ENCODE measurements around the gene ZNF454.

Gene ZNF454

DNA sequence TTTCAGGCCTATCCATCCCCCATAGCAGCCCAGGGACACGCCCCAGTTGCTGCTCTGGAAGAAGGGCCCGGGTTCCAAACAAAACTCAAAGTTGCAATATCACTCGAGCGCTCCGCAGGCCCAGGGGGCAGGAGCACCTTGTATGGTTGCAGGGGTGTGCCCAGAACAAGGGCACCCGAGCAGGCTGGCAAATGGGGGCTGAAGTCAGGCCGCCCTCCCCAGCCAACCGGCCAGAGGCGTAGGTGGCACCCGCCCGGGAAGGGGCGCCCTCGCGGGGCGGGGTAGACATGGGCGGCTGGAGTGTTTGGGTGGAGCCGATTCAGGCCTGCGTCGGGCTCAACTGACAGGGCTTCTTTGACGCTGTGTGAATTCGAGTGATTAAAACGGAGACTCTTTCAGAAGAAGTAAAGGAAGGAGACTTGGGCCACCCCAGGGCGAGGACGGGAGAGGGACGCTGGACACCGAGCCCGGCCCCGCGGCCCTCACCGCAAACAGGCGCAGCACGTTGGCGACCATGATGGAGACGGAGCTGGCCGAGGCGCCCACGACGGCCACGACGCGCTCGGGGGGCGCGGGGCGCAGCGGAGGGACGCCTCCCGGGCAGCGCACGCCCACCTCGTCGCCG, 53.1 kb downstream of the ZNF454 start:
- no peak for DNase-seq

DNA sequence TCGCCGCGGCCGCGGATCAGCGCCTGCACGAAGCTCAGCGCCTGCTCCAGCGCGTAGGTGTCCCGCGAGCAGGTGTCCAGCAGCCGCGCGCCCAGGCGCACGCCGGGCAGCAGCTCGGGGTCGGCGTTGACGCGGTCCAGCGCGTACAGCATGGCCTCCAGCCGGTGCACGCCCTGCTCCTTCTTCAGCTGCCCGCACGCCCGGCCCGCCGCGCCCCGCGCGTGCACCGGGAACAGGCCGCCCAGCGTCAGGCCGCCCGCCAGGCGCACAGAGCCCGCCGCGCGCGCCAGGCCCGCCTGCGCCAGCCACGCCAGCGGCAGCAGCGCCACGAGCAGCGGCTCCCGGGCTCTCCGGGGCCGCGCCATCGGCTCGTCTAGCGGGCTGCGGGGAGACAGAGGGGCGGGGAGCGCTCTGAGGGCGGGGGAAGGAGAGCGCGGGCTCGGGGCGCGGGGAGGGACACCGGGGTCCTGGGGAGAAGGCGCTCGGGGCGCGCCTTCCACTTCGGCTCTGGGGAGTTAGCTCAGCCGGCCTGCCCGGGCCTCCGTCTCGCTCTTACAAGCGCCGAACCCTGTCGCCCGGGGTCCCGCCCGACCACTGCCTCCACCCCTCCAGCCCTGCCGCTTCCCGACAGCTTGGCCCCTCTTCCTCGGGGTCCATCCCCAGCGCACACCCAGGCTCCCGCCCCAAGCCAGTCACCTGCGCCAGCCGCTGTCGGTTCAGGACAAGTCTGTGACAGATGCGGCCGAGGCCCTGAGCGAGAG, 53.8 kb downstream of the ZNF454 start, which contains the start of gene GRM6:
Gene GRM6, minus strand, starts transcription at position 741 of the 761 bp plus-strand sequence. Its CDS starts 376 bp downstream, at position 365.
- no peak for DNase-seq

DNA sequence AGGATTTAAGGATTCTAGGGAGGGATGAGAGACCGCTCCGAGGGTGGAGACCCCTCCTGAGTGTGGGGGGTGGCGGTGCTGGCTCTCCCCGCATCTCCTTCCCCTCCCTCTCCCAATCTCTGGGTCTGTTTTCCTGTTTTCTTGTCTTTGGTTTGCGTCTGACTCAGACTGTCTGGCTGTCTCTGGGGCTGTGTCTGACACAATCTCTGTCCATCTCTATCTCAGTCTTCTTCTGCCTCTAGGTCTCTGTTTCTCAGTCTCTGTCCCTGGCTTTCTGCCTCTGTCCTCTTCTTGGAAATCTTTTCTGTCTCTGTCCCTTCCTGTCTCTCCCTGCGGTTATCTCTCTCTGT, 54.3 kb downstream of the ZNF454 start:
- no peak for DNase-seq

DNA sequence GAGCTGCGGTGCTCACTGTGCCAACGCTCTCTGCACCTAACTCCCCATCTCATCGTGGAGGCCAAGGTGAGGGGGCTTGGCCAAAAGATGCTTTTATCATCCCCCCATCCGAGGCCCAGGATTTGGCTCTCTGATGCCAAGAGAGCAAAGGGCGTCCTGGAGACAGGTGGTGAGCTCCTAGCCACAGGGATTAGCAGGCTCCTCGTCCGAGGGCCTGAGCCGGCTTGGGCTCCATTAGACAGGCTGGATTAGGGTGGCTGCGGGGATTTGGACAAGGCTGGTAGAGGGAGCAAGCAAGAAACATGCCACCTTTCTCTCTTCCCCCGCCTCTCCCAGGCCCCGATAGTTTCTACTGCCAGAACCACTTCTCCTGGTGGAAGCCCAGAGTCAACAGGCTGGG, 55.2 kb downstream of the ZNF454 start:
- no peak for DNase-seq

DNA sequence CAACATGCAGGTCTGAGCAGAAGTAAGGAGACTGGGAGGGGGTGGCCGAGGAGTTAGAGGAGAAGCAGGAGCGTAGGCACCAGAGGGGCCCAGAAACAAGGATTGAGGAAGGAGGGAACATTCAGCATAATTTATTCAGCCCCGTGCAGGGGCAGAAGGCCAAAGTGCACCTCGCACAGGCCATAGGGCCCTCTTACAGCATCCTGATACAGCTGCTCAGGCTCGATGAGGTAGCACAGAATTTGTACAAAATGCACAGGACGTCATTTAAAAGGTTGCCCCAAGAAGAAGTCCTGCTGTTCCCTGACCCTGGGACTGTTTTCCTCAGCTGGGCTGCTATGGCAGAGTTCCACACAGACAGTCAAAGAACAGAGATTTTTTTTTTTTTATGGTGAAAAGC, 56.2 kb downstream of the ZNF454 start:
- no peak for DNase-seq

DNA sequence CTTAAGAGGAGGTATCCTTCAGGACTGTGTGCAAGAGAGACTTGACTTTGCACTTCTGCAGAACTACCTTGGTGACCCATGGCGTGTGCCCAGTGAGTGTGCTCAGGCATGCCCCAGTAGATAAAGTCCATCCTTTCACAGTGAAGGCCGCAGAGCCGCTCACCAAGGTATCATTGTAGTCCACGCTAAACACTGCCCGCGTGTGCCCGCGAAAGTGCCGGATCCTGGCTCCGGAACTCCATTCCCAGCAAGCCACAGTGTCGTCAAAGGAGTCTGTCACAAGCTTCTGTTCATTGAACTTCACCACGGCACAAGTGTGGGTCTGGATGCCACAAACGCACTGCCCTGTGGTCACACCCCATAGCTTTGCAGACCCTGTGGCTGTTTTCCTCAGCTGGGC, 57.4 kb downstream of the ZNF454 start:
- DNase-seq, result no peak

DNA sequence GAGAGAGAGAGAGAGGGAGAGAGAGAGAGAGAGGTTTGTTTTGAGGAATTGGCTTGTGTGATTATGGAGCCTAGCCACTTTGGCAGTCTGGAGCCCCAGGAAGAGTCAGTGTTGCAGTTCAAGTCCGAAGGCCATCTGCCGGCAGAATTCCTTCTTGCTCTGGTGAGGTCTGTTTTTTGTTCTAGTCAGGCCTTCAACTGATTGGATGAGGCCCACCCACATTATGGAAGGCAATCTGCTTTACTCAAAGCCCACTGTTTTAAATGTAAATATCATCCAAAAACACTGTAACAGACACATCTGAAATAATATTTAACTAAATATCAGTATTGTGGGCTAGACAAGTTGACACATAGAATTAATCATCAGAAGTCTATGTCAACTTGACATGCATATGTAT, 65.6 kb downstream of the ZNF454 start:
- DNase-seq, result no peak

DNA sequence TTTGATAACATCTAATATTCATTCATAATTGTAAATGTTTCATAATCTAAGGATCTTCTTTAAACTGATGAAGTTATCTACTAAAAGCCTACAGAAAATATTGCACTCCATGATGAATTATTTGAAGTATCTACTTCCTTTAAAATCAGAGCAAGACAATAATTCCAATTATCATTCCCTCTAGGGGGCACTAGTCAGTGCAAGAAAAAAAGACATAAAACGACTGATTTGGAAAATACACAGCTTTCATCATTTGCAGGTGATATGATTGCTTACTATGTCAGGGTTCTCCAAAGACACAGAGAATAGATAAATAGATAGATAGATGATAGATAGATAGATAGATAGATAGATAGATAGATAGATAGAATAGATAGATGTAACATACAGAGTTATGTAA, 67.7 kb downstream of the ZNF454 start:
- no peak for DNase-seq
